ENCODE data around the gene RAB36.

Gene RAB36

GRCh38 chr22:23138584-23139435, 6.5 kb upstream of the RAB36 start:
- no peak for ATAC-seq

GRCh38 chr22:23140385-23140784, 4.9 kb upstream of the RAB36 start:
- no peak for ATAC-seq

- ATAC-seq, result no peak
Observed at GRCh38 chr22:23142546-23143105, 2.7 kb upstream of the RAB36 start.

- no peak for ATAC-seq
Observed at GRCh38 chr22:23143119-23143518, 2.2 kb upstream of the RAB36 start.

GRCh38 chr22:23144432-23144831, 845 bp upstream of the RAB36 start:
- ATAC-seq, result no peak

GRCh38 chr22:23145878-23146470, 697 bp downstream of the RAB36 start:
- ATAC-seq, result no peak

- no peak for ATAC-seq
Observed at GRCh38 chr22:23146478-23147205, 1.4 kb downstream of the RAB36 start.

- no peak for ATAC-seq
Observed at GRCh38 chr22:23147617-23148387, 2.5 kb downstream of the RAB36 start.

- no peak for ATAC-seq
Observed at GRCh38 chr22:23149743-23150238, 4.5 kb downstream of the RAB36 start.

- no peak for ATAC-seq
Observed at GRCh38 chr22:23150762-23151161, 5.5 kb downstream of the RAB36 start.

- ATAC-seq, result no peak
Observed at GRCh38 chr22:23151827-23152226, 6.5 kb downstream of the RAB36 start.

- no peak for ATAC-seq
Observed at GRCh38 chr22:23152238-23153114, 7.2 kb downstream of the RAB36 start.

- no peak for ATAC-seq
Observed at GRCh38 chr22:23153994-23154393, 8.7 kb downstream of the RAB36 start.

GRCh38 chr22:23154461-23154860, 9.2 kb downstream of the RAB36 start:
- ATAC-seq, result no peak

- no peak for ATAC-seq
Observed at GRCh38 chr22:23155143-23155542, 9.9 kb downstream of the RAB36 start.

GRCh38 chr22:23155831-23156230, 10.6 kb downstream of the RAB36 start:
- ATAC-seq, result no peak

GRCh38 chr22:23156286-23156685, 11.0 kb downstream of the RAB36 start:
- ATAC-seq, result no peak

GRCh38 chr22:23157560-23158515, 12.6 kb downstream of the RAB36 start:
- ATAC-seq, result no peak

GRCh38 chr22:23158516-23159290, 13.4 kb downstream of the RAB36 start:
- ATAC-seq, result no peak

Data from activated CD4-positive, CD25-positive, alpha-beta regulatory T cell treated with anti-CD3 and anti-CD28 coated beads, Interleukin-2, amount 50 U/mL, for 24 hours (primary cell).